Duodenal mucosa (tissue), 2 donors: Measurements from ENCODE around the gene PDGFRA.

Source experiments
- H3K27ac ChIP-seq: one replicate; pipeline ENCODE4 v1.7.0; 2013; ENCODE audit warnings: low read depth, low read length
- H3K27me3 ChIP-seq, 2 donors: one replicate each; pipeline ENCODE4 v1.7.0; 2013; ENCODE audit warnings: low read length in 2 of 2, control low read depth in 1 of 2; ENCODE audit not compliant: insufficient read depth in 2 of 2, control insufficient read depth in 1 of 2
- H3K36me3 ChIP-seq, 2 donors: one replicate each; pipeline ENCODE4 v1.7.0; 2013; ENCODE audit warnings: low read length in 2 of 2, control low read depth in 1 of 2; ENCODE audit not compliant: insufficient read depth in 2 of 2, control insufficient read depth in 1 of 2
- H3K4me1 ChIP-seq, 2 donors: one replicate each; pipeline ENCODE4 v1.7.0; 2013; ENCODE audit warnings: low read length in 2 of 2, control low read depth in 1 of 2; ENCODE audit not compliant: insufficient read depth in 2 of 2, control insufficient read depth in 1 of 2
- H3K4me3 ChIP-seq, 2 donors: one replicate each; pipeline ENCODE4 v1.7.0; 2013; ENCODE audit warnings: low read length in 2 of 2, low read depth in 1 of 2
- H3K9ac ChIP-seq, 2 donors: one replicate each; pipeline ENCODE4 v1.7.0; 2013; ENCODE audit warnings: low read length in 2 of 2, low read depth in 1 of 2
- H3K9me3 ChIP-seq, 2 donors: one replicate each; pipeline ENCODE4 v1.7.0; 2013; ENCODE audit warnings: low read length in 2 of 2, control low read depth in 1 of 2; ENCODE audit not compliant: control insufficient read depth in 1 of 2

Gene PDGFRA

DNA sequence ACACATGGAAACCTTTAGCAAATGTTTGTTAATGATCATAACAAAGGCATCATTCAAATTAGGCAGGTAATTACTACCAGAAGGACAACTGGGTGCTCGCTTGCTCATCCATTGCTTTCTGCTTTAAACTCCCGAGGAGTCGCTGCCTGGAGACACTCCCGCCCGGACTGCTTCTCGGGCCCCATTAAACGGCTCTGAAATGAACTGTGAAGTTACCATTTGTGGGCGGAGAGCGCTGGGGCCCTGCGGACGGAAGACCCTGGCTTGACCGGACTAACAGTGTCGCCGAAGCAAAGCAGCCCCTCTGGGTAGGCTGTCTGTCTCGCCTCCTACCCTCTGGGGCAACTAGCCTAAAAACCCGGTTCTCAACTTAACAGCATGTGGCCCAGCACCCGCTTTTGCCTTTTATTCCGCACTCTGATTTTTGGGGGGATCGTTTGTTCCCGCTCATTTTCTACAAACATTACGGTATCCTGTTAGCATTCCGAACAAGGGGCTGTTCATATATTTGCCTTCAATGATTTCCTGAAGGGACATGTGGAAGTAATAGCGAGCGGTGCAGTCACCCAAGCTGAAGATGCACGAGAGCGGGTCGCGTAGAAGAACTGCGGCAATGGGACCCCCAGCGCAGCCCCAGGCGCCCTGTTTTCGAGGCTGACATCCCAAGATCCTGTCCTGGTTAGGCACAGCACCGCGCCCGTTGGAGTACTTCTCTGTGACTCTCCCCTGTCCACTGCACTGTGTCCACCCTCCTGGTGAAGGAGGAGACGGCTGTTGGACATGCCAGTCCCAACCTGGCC is 1.6 kb upstream of the PDGFRA start:
- Histone ChIP-seq H3K27ac (no peak overlapping the region), H3K9ac (peak overlapping the region in 1 of 2 donors; percentile 18), H3K4me3 (peak overlapping the region; percentile 61 to 63), H3K36me3 (no peaks in the 10 kb centered on the region), H3K27me3 (peaks cover 74 to 81% of the 10 kb centered on the region in 2 donors), H3K9me3 (no peaks in the 10 kb centered on the region), H3K4me1 (peaks cover 24 to 43% of the 10 kb centered on the region in 2 donors)

DNA sequence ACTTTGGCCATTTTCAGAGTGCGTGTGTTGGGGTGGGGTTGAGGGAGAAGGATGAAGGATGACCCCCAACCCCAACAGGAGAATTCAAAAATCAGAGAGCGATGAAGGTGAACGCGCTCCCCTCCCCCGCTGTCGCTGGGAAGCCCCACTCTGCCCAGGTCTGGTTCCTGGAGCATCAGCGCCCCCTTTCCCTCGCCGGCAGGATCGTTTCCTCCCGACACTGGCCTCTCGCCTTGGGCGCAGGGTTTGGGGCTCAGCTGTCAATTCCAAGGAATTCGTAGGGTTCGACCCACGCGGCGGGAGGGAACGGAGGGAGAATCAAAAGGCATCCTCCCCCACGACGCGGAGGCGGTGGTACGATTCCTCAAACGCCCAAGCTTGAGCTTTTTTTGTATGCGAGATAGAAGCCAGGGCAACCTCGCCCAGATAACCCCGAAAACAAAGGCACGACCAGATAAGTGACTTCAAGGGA is 1.0 kb upstream of the PDGFRA start:
- Histone ChIP-seq H3K27me3 (peaks cover 74 to 81% of the 10 kb centered on the region in 2 donors), H3K27ac (no peak overlapping the region), H3K4me3 (peak overlapping the region; percentile 61 to 63), H3K36me3 (no peaks in the 10 kb centered on the region), H3K4me1 (peaks cover 24 to 43% of the 10 kb centered on the region in 2 donors), H3K9me3 (no peaks in the 10 kb centered on the region), H3K9ac (peak overlapping the region in 1 of 2 donors; percentile 18)

DNA sequence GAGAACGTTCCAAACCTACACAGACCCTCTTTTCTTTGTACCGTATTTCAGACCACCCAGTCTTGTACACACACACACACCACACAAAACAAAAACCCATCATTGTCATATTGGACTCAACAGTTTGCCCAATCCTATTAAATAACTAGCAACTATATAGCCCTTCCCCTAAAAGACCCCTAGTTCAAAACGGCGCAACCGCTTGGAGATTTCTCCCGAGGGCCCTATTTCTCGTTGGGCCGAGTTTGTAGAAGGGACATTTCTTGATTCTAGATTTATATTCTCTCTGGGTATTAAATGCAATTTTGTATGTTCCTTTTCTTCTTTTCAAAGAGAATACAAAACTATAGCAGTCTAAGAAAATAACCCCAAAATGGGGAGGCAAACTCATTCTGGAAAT is 547 bp upstream of the PDGFRA start:
- H3K27me3 ChIP-seq = peaks cover 74 to 81% of the 10 kb centered on the region in 2 donors
- no peak overlapping the region for H3K27ac ChIP-seq
- H3K4me1 ChIP-seq = peaks cover 24 to 45% of the 10 kb centered on the region in 2 donors
- H3K4me3 ChIP-seq = peak overlapping the region in 1 of 2 donors; percentile 61
- no peaks in the 10 kb centered on the region for H3K9me3 ChIP-seq
- no peak overlapping the region for H3K9ac ChIP-seq
- no peaks in the 10 kb centered on the region for H3K36me3 ChIP-seq

DNA sequence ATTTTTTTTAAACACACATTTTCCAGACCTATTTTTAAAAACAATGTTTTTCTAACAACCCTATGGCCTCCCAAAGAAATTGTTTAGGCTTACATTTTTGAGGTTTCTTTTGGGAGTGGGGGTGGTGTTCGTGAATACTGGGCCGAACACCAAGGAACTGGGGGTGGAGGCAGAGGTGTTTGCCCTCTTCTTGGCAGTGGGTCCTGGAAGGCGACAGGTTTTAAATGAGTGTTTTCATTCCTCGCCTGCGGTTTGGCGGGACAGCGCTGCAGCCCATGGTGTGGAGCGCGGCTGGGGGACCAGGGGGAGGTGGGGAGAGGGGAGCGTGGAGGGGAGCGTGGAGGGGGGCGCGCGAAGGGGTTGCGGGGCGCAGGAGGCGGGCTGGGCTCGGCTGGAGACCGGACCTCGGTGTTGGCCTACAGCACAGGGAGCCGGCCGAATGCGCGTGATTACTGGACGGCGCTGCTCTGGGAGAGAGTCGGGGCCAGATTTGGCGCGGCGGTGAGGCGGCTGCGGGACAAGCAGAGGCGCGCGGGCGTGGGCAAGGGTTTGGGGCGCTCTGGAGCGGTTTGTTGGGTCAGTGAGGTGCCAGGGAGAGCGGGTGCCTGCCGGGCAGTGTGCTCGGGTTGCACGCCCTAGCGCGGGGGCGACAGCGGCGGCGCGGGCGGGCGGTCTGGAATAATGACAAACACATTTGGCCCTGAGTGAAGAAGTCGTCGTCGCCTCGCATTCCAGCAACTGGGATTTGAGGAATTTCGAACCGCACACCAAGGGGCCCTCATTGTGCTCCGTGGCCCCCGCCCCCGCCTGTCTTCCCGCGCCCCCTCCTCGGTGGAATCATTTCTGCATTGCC is 764 bp downstream of the PDGFRA start:
- Histone ChIP-seq H3K4me3 (peak overlapping the region; percentile 60 to 65), H3K9me3 (no peaks in the 10 kb centered on the region), H3K27me3 (peaks cover 65 to 73% of the 10 kb centered on the region in 2 donors), H3K36me3 (no peaks in the 10 kb centered on the region), H3K9ac (no peak overlapping the region), H3K27ac (peak overlapping the region; percentile 50), H3K4me1 (peaks cover 24 to 56% of the 10 kb centered on the region in 2 donors)

DNA sequence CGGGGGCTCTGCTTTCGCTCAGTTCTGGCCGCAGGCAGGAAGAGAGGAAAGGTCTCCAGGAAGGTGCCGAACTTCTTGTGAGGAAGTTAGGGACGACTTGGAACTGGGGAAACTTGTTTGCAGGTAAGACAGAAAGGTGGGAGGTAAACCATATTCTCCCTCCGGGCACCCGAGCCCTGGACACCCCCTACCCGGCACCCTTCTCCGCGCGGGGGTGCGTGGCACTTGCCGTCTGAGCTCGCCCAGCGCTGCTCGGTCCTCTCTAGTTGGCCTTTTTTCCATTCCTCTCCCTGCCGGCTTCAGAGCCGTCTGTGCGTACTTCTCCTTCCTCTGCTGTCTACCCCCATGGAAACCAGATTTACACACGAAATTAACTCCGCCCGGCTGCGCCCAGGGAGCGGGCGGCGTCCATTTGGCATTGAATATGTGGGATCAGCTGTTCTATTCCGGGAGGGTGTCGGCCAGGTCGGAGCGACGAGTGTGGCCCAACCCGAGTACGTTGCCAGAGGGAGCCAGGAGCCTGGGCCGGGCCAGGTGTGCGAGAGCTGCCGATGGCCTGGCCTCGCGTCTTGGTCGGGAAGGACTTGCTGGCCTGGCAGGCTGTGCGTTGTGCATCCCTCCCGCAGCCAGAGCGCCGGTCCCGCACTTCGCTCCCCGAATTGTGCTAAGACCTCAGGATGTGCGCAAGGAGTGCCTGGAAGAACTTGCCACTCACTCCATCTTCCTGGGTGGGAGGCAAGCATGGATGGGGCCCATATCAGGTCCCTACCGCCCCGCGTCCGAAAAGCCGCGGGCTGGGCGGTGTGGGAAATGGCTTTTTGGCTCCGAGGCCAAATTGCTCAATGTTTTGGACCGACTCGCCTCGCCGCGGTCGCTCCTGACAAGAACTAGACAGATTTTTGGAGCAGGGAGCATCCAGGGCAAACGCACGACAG is 1.7 kb downstream of the PDGFRA start:
- Histone ChIP-seq H3K36me3 (no peaks in the 10 kb centered on the region), H3K4me1 (peaks cover 22 to 53% of the 10 kb centered on the region in 2 donors), H3K27me3 (peaks cover 56 to 65% of the 10 kb centered on the region in 2 donors), H3K9ac (no peak overlapping the region), H3K4me3 (peak overlapping the region; percentile 60 to 65), H3K27ac (peak overlapping the region; percentile 50), H3K9me3 (no peaks in the 10 kb centered on the region)

DNA sequence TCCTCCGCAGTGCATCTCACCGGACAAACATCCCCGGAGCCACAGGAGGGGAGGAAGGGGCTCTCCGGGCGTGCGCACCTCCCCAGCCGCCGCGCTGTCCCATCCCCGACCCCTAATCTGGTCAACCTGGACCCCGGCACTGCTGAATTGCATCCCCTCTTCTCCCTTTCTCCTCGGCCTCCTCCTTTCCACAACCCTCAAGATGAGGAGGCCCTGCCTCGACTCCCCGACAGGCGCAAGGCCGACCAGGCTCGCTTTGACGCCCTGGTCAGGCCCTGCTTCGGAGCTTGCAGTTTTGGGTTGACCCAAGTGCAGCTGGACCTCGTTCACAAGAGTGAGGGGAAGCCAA is 2.3 kb downstream of the PDGFRA start:
- Histone ChIP-seq H3K27me3 (peaks cover 50 to 58% of the 10 kb centered on the region in 2 donors), H3K9ac (no peak overlapping the region), H3K27ac (peak overlapping the region; percentile 42), H3K36me3 (no peaks in the 10 kb centered on the region), H3K4me1 (peaks cover 16 to 48% of the 10 kb centered on the region in 2 donors), H3K9me3 (no peaks in the 10 kb centered on the region), H3K4me3 (peak overlapping the region; percentile 60 to 65)

DNA sequence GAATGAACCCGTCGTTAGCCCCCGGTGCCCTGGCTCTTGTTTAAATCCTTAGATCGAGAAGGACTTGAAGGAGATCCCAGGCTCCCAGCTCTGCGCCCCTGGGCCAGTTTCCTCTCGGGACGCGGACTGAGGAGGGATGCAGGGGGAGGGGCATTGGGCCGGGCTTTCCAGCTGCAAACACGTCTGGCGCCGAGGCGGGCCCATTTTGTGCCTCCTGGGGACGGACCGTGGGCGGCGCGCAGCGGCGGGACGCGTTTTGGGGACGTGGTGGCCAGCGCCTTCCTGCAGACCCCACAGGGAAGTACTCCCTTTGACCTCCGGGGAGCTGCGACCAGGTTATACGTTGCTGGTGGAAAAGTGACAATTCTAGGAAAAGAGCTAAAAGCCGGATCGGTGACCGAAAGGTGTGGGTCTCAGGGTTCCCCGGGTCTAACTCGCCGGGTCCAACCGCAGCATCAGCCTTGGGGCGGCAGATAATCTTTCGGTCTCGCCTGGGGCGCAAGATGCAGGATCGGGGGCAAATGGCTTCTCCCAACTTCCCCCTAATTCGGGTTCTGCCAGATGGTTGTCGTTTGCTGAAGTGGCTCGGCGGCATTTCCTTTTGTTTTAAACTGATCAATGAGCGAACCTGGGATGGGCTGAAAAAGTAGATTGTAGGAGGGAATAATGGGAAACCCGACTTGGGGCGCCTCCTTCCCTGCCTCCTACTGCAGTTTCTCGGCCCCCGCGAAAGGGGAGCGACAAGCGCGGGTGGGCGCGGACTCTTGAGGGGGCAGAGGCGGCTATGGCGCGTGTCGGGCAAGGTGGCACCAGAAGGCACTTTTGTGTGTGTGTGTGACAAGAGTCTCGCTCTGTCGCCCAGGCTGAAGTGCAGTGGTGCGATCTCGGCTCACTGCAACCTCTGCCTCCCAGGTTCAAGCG is 2.9 kb downstream of the PDGFRA start:
- Histone ChIP-seq H3K4me1 (peaks cover 9 to 42% of the 10 kb centered on the region in 2 donors), H3K27me3 (peaks cover 44 to 52% of the 10 kb centered on the region in 2 donors), H3K27ac (peak overlapping the region; percentile 42), H3K9me3 (no peaks in the 10 kb centered on the region), H3K36me3 (no peaks in the 10 kb centered on the region), H3K4me3 (peak overlapping the region; percentile 60 to 65), H3K9ac (peak overlapping the region in 1 of 2 donors; percentile 12)

DNA sequence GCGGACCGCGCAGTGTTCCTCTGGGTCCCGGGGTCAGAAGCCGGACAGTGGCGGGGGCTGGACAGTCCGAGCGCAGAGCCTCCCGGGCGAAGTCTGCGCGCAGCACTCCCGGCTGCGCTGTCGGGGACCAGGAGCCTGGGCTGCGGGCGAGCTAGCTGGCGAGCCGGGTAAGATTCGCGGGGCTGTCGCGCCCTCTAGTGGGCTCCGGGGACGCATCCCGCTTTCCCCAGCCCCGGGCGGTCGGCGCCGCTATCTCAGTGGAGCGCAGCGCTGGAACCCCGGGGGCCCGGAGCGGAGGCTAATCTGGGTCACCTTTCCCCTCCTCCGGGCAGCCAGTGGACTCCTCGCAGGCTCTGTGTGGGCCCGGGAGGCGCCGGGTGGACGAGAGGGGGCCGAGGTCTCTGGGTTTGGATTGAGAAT is 4.2 kb downstream of the PDGFRA start:
- H3K9ac ChIP-seq = peak overlapping the region in 1 of 2 donors; percentile 38
- H3K4me1 ChIP-seq = peaks cover 0 to 29% of the 10 kb centered on the region in 2 donors
- H3K27me3 ChIP-seq = peaks cover 32 to 39% of the 10 kb centered on the region in 2 donors
- peak overlapping the region; percentile 27 for H3K27ac ChIP-seq
- H3K9me3 ChIP-seq = no peaks in the 10 kb centered on the region
- peak overlapping the region; percentile 64 to 74 for H3K4me3 ChIP-seq
- H3K36me3 ChIP-seq = no peaks in the 10 kb centered on the region
